Measurements from ENCODE around the gene SECISBP2L. TPM values are rescaled to one million over a fixed set of nuclear protein-coding genes. Genes with fewer than 3 reads are reported as not detected.

SECISBP2L gene
- polyA plus RNA-seq, 1 donor (not counting 4 experiments of a cell fraction or from before 2014, with no cell fraction given): 15.4 TPM

GRCh38 chr15:49038382-49038781, 7.9 kb downstream of the SECISBP2L start:
- DNase-seq (ENCODE audit: low read depth, low spot score): no peak
- Histone ChIP-seq H2AFZ (ENCODE audit: control insufficient read depth, low read length) (no peak overlapping the region), H3K9me1 (ENCODE audit: control insufficient read depth, extremely low read depth, insufficient read depth, low read length) (no peaks in the 10 kb centered on the region), H3K27me3 (ENCODE audit: control insufficient read depth, extremely low read depth, insufficient read depth, low read length) (no peaks in the 10 kb centered on the region), H3K9ac (ENCODE audit: control insufficient read depth, extremely low read depth, insufficient read depth, low read length) (no peak overlapping the region), H3K9me3 (ENCODE audit: control insufficient read depth, low read depth, low read length) (no peaks in the 10 kb centered on the region), H3K36me3 (ENCODE audit: control insufficient read depth in 2 of 2, extremely low read depth in 1 of 2, insufficient read depth in 2 of 2, low read length in 2 of 2) (peaks cover 3 to 4% of the 10 kb centered on the region in 2 experiments), H3K4me2 (ENCODE audit: control insufficient read depth, extremely low read depth, insufficient read depth, low read depth, low read length) (no peak overlapping the region), H3K27ac (ENCODE audit: control insufficient read depth, insufficient read depth, low read length) (no peak overlapping the region), H3K4me1 (ENCODE audit: control insufficient read depth, extremely low read depth, insufficient read depth, low read length) (peaks cover 9% of the 10 kb centered on the region), H3K4me3 (ENCODE audit: control insufficient read depth in 2 of 3, extremely low read depth in 1 of 3, insufficient read depth in 2 of 3, low read depth in 1 of 3, low read length in 3 of 3) (no peak overlapping the region), H3K79me2 (ENCODE audit: control insufficient read depth, insufficient read depth, low read length) (peaks cover 43% of the 10 kb centered on the region), H4K20me1 (ENCODE audit: control insufficient read depth, extremely low read depth, insufficient read depth, low read length) (no peaks in the 10 kb centered on the region)
- FAIRE-seq: no peak
- TF ChIP-seq CTCF (optimal IDR thresholded peaks at IDR 0.05 in 1 of 3, IDR thresholded peaks at IDR 0.05 in 1 of 3, conservative IDR thresholded peaks at IDR 0.05 in 1 of 3; ENCODE audit: extremely low read depth in 1 of 3, insufficient read depth in 2 of 3, low read length in 3 of 3): no peak
- no peak for TF ChIP-seq EZH2 (IDR thresholded peaks at IDR 0.05; ENCODE audit: low read length)
- dilution Hi-C loops (cut with MboI; ENCODE audit: extremely low pct_ligation_motif_present, low sequenced_read_pairs): loop anchor here (25.0 kb wide), 1 partner anchor 99 kb away; no protein-coding TSS in a partner anchor

DNA sequence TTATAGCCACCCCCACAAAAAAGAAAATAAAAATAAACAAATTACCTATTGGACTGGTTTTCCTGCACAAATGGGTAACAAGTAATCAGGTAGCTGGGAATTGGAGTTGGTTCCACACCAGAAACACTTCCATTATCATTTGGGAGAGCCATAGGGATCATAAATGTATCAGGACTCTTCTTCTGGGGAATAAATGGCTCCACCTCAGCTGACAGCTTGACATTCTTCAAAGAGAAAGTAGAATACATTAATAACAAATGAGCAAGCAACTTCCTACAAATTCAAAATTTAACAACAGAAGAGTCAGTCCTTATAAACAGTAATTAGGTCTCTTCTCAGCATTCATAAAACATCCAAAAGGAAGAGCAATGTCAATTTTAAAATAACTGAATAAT, 8.7 kb downstream of the SECISBP2L start:
- Histone ChIP-seq H3K36me3 (ENCODE audit: control insufficient read depth in 2 of 2, extremely low read depth in 1 of 2, insufficient read depth in 2 of 2, low read length in 2 of 2) (peaks cover 3 to 4% of the 10 kb centered on the region in 2 experiments), H2AFZ (ENCODE audit: control insufficient read depth, low read length) (no peak overlapping the region), H3K9ac (ENCODE audit: control insufficient read depth, extremely low read depth, insufficient read depth, low read length) (no peak overlapping the region), H3K4me1 (ENCODE audit: control insufficient read depth, extremely low read depth, insufficient read depth, low read length) (peaks cover 9% of the 10 kb centered on the region), H3K79me2 (ENCODE audit: control insufficient read depth, insufficient read depth, low read length) (peaks cover 36% of the 10 kb centered on the region), H3K4me3 (ENCODE audit: control insufficient read depth in 2 of 3, extremely low read depth in 1 of 3, insufficient read depth in 2 of 3, low read depth in 1 of 3, low read length in 3 of 3) (no peak overlapping the region), H3K27me3 (ENCODE audit: control insufficient read depth, extremely low read depth, insufficient read depth, low read length) (no peaks in the 10 kb centered on the region), H3K9me1 (ENCODE audit: control insufficient read depth, extremely low read depth, insufficient read depth, low read length) (no peaks in the 10 kb centered on the region), H3K9me3 (ENCODE audit: control insufficient read depth, low read depth, low read length) (no peaks in the 10 kb centered on the region), H3K4me2 (ENCODE audit: control insufficient read depth, extremely low read depth, insufficient read depth, low read depth, low read length) (no peak overlapping the region), H4K20me1 (ENCODE audit: control insufficient read depth, extremely low read depth, insufficient read depth, low read length) (no peaks in the 10 kb centered on the region), H3K27ac (ENCODE audit: control insufficient read depth, insufficient read depth, low read length) (no peak overlapping the region)
- no peak for DNase-seq (ENCODE audit: low read depth, low spot score)
- no peak for TF ChIP-seq CTCF (optimal IDR thresholded peaks at IDR 0.05 in 1 of 3, IDR thresholded peaks at IDR 0.05 in 1 of 3, conservative IDR thresholded peaks at IDR 0.05 in 1 of 3; ENCODE audit: extremely low read depth in 1 of 3, insufficient read depth in 2 of 3, low read length in 3 of 3)
- TF ChIP-seq EZH2 (IDR thresholded peaks at IDR 0.05; ENCODE audit: low read length): no peak
- no peak for FAIRE-seq
- dilution Hi-C loops (cut with MboI; ENCODE audit: extremely low pct_ligation_motif_present, low sequenced_read_pairs): loop anchor here (25.0 kb wide), 1 partner anchor 100 kb away; no protein-coding TSS in a partner anchor

All from keratinocyte (primary cell).